Adipocyte (in vitro differentiated cells): Measurements from ENCODE around the gene FGFR1OP2.
A peak's percentile ranks its signal among the peaks of the same experiment; 100 is the strongest.

Source experiments
- DNase-seq: peaks from one replicate; pipeline ENCODE4 v3.0.0-alpha.2; 2015; ENCODE audit warnings: low read depth
- H3K27me3 ChIP-seq: replicated peaks from 2 replicates; pipeline ENCODE4 v1.7.0; 2013; ENCODE audit warnings: mild to moderate bottlenecking, low read length, moderate library complexity; ENCODE audit not compliant: control insufficient read depth, insufficient read depth
- H3K36me3 ChIP-seq: 2 replicates; pipeline ENCODE4 v1.7.0; 2013; ENCODE audit warnings: low read length, mild to moderate bottlenecking, moderate library complexity; ENCODE audit not compliant: control insufficient read depth, insufficient read depth, severe bottlenecking
- H3K4me1 ChIP-seq: 2 replicates; pipeline ENCODE4 v1.7.0; 2013; ENCODE audit warnings: mild to moderate bottlenecking, low read length, moderate library complexity; ENCODE audit not compliant: control insufficient read depth, insufficient read depth
- H3K4me3 ChIP-seq: 2 replicates; pipeline ENCODE4 v1.7.0; 2013; ENCODE audit warnings: mild to moderate bottlenecking, low read length, moderate library complexity
- H3K9ac ChIP-seq: 2 replicates; pipeline ENCODE4 v1.7.0; 2013; ENCODE audit warnings: mild to moderate bottlenecking, low read length, moderate library complexity
- H3K9me3 ChIP-seq: 2 replicates; pipeline ENCODE4 v1.7.0; 2013; ENCODE audit warnings: mild to moderate bottlenecking, low read length, moderate library complexity; ENCODE audit not compliant: control insufficient read depth

The FGFR1OP2 gene

GRCh38 chr12:27015730-27016076 is 77.4 kb downstream of the FGFR1OP2 start:
- Histone ChIP-seq H3K4me1 (peaks cover 10% of the 10 kb centered on the region), H3K36me3 (no peaks in the 10 kb centered on the region), H3K27me3 (no peaks in the 10 kb centered on the region), H3K9me3 (no peaks in the 10 kb centered on the region), H3K4me3 (no peak overlapping the region), H3K9ac (peak overlapping the region; percentile 67)
- DNase-seq, result peak; percentile 80
